DMS53 treated with DMSO at 0.1 percent for 48 hours (cell line): Measurements from ENCODE around the gene RUNX2.
"Not testable (repeated sequence)": the region's sequence is repeated elsewhere in the genome, so short reads cannot be mapped to it uniquely, and the experiment has no call there.

Source experiments
- DNase-seq: peaks from one replicate; lab custom pipeline; 2025; ENCODE audit not compliant: unreplicated experiment; lab: John Stamatoyannopoulos, UW

Gene RUNX2

DNA sequence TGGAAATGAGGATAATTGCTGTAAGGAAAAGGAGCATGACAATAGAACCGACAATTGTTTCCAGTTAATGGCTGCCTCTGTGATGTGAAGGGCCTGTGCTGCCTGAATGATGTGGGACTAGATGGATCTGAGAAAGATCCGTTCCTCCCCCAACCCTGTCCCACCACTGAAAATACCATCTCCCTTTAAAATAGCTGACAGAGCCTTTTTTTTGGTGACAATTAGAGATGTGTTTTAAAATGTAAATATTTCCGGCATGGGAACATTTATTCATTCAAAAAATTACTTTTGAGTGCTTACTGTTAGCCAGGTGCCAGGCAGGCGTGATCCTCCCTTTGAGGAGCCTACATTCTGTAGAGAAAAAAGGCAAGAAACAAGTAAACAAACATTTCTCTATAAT, 122.0 kb downstream of the RUNX2 start:
- DNase-seq, result no peak

DNA sequence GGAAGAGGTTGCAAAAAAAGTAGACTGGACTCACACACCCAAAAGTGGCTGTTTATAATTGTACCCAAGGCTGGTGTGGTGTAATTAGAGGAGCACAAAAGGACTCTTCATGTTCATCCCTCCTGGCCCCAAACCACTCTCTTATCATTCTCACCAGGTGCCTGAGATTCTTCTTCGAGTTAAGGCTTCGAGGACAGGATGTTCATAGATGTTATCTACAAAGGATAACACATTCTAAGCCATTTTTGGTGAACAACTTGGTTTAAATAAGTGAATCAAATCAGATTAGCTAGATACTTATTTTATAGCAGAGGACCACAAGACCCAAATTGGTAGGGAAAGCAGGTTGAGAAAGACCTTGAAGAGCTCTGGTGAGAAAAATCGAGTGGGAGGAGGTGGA, 122.7 kb downstream of the RUNX2 start:
- no peak for DNase-seq

DNA sequence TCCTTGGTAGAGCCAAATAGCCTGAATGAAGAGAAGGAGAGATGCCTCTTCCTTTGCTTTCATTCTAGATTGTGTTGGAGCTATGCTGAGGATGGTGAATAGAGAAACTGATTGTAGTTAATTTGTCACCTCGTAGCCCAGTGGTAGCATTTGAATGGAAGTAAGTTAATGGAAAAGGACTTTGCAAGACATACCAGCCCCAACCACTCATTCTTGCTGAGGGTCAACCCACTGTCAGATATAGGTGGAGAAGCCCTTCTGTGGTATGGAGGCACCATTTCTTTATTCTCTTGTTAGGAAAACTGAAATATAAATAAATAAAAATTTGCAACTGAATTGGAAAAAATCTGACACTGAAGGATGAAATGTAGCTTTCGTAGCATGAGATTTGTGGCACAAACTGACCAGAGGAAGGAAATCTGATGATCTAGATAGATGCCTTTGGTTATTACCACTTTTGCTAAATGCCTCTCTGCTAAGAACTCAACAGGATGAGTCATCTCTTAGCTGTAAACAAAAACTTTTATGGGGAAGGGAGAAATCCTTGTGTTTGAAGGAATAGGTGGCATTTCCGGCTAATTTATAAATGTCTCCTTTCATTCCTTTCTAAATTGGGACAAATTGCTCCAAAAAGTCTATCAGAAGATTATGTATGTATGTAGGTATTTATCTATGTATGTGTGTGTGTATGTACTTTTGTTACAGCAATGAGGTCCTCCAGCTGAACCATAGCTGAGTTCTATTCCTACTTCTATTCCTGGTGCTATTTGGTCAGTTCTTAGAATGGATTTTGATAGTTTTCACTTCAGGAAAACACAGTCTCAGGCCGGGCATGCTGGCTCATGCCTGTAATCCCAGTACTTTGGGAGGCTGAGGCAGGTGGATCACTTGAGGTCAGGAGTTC, 126.1 kb downstream of the RUNX2 start:
- DNase-seq, result peak; percentile 32

DNA sequence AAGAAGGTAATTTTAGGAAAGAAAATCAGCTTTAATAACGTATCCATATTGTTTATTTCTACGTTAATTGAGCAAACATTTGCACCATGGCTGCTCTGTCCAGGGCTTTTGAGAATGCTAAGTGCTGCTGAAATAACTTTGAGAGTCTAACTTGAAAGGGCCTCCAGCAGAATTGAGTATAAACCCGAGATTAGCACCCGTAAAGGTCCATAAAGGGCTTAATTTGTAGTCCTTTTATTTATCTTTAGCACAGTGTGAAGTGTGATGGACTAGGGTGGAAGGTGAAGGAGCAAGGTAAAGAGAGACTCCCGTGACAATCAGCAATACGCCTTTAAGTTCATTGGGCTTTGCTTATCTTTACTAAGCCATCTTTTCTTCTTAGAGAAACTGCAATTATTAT, 127.3 kb downstream of the RUNX2 start:
- DNase-seq, result no peak

DNA sequence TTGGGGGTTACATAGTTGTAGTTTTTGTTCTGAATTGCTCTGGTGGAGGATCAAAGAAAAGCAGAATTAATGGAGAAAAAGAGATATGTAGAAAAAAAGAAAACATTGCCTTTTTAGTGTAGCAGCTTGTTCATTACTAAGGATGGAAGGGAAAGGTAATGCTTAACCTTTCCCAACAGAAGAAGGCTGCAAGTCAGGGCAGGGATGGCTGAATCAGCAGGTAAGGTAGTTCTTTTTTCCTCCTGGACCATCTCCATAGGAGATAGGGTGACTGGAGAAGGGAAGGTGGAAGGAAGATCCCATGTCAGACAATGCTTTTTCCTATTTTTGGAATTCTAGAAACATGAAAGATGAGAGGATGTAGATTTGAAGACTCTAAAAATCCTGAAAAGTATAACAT, 129.0 kb downstream of the RUNX2 start:
- no peak for DNase-seq

DNA sequence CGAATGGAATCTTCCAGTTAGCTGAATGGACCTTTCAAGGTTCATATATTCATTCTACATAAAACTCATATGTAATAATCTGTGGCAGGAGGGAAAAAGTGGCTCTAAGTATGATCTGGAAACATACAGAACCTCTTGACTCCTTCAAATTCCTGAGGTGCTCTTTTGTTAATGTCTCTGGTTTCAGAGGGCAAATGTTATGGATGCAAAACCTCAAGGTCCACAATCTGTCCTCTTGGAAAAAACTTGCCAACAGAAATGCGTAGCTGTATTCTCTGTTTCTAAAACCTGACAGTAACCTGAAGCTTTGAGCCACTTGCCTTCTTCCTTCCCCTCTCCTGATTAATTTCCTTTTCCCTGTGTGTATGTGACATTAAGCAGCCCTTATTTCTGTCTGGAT, 130.5 kb downstream of the RUNX2 start:
- no peak for DNase-seq

DNA sequence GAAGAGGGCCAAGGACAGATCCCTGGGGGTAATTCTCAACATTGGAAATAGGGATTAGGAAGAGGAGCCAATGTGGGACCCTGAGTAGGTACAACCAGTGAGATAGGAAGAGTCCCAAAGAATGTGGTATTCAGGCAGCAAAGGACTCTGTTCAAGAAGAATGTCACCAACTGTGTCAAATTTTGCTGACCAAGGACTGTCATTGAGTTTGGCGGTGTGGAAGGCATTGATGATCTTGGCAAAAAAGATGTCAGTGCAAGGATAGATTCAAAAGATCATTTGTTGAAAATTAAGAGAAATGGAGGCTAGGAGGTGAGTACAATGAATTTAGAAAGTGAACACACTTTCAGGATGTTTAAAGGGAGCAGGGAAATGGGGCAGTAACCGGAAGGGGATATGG, 132.0 kb downstream of the RUNX2 start:
- no peak for DNase-seq

DNA sequence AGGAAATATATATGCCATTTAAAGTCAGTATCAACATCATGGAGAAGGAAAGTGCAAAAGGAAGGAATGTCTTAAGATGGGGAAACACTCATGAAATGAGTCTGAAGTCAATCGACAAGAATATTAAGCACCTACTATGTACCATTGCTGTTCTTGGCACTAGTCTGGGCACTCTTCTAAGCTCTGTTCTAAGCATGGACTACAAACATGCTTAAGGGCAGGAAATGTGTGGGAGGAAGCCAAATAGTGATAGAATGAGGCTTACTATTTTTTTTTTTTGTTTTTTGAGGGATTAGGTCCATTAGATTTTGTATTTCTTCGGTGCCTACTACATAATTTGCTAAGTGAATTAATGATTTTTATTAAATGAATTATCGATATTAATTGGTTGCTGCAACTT, 133.4 kb downstream of the RUNX2 start:
- no peak for DNase-seq

DNA sequence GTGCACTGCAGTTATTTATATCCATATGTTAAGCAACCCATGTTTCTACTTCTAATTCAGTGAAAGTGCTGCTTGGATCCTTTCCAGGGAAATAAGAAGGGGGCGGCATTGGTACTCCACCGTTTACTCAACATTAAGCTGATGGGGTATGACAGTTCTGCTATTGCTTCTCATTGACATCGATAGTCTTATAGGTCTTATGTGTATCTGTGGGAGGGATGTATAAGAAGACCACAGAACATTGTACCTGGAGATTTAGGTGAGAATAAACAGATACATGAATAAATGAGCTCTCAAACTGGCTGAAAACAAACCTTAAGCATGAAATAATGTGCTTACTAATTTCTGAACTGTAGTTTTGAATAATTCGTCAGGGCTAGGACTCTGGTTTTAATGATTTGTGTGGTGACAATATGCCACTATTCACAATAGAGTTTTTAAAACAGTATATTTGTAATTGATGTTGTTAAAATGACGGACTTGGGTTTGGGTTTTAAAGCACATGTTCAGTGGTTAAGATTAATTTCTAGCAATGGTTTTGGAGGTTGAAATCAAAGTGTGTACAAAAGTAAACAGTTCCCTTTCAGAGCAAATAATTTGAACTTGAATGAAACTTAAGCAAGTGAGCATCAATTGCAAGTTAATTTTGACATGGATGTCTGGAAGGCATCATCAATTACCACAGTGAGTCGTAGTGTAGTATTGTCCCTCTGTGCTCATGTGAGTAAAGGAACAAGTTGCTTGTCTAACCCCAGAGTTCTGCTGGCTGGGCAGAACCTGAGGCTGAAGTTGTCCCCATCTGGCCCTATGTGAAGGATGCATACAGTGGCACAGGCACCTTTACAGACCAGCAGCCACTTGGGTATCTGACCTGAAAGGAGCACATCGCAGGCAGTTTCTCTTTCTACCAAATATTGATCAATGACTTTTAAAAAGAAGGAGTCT, 134.3 kb downstream of the RUNX2 start:
- DNase-seq, result no peak

DNA sequence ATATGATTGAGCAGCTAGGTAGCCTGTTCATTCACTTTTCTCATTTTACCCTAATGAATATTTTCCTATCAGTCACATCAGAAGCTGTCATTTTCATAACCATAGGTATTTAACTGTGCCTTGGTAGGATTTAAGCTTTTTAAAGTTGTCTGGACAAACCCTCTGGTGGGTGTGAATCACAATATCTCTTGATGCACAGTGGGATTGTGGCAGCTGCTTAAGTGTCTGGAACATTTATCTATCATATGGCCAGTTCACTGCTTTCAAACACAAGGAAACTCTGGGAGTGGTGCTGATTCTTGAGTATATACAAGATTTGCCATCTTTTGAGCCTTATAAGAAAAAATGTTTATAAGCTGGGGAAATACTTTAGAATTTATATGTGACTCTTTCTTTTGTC, 136.6 kb downstream of the RUNX2 start:
- DNase-seq, result no peak

DNA sequence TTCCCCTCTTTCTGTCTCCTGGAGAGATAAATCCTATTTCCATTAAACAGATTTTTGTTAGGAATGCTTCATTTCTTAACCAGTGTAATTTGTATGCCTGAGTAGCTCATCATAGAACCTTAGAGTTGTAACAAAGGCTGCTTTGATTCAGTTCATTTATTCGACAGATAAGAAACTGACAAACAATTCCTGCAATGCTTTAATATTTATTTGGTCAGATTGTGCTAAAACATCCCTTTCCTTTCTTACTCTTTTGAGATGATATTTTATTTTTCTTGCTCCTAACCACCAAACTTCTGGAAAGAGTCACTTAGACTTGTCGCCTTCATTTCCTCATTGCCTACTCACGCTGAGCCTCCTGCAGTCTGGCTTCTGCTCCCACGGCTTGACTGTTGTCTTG, 138.6 kb downstream of the RUNX2 start:
- DNase-seq, result no peak

DNA sequence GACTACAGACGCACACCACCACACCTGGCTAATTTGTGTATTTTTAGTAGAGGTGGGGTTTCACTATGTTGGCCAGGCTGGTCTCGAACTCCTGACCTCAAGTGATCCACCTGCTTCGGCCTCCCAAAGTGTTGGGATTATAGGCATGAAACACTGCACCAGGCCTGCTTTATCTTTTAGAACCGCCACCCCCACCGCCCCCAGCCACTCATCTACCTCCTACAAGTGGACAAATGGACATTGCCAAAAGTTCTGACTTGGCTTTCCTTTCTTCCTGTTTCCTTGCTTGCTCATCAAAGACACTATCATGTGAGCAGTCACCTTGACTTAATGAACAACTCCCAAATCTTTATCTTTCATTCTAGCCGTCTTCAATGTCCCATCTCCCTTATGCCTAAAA, 139.3 kb downstream of the RUNX2 start:
- not testable (repeated sequence) for DNase-seq

DNA sequence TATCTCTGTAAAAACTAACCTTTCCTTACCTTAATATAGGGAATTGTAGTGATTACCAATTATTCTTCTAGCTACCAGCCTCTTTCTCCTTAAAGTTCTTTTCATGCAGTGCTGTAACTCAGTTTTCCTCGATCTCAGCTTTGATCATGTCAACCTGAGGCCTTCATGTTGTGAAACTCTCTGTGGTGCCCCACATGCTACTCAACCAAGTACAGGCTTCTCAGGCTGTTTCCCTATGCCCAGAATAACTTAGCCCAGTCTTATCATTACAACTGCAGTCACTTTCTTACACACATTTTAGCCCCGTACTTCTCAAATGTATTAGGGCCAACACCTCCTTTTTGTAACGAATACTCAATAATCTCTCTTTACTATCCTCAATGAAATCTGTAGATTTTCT, 139.7 kb downstream of the RUNX2 start:
- no peak for DNase-seq

DNA sequence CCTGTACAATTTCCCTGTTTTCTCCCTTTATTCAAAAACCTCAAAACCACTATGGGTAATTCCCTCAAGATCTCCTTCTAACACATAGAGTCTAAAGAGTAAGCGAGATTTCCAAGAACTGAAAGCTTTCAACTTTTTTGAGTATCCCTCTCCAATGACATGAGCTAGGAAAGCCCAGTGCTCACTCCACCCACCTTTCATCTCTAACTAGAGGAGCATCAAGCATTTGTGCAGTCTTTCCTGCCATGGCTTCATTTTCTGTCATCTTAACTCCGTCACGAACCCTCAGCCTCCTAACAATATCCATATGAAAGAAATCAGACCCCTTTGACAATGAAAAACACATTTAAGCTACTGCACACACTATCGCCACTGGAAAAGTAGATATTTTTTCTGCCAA, 141.5 kb downstream of the RUNX2 start:
- no peak for DNase-seq

DNA sequence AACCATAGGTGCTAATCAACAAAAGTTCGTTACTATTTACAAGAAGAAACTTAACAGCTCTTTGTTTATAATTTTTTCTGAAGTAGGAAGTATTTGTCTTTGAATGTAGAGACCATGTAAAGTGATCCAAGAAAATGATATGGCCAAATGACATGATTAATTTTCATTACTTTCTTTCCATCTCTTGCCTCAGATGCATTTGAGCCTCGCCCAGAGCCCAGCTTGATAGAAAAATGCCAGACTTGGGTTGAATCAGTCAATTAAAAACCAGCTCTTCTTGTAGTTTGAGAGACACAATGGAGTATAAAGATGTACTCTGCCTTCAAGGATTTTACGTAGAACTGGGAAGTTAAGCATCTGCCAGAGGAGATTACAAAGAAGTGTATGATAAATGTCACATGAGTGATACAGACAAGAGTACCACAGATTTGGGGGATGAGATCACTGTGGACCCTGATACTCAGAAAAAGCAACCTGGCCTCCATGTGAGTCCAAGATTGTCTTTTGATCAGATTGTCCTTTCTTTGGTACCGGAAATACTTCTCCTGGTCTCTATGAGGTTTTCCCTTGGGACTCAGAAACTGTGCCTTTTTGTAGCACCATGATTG, 142.1 kb downstream of the RUNX2 start:
- DNase-seq, result no peak

DNA sequence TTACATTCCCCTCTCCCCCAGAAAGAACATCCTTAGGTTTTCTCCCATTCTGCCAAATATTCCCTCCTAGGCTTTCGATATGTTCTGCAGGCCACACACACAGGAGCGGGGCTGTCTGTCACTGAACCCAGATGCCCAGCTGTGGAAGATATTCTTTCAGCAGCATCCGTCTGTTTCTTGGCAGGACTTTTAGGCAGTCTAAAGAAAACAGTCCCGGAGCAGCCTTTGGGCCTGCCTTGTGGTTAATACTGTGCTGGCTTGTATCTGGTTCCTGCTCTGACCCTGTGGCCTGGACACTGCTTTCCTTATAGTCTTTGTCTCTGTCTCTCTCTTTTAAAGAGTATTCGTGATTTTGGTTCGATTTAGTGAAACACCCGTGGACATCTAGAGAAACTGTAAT, 144.3 kb downstream of the RUNX2 start:
- no peak for DNase-seq

DNA sequence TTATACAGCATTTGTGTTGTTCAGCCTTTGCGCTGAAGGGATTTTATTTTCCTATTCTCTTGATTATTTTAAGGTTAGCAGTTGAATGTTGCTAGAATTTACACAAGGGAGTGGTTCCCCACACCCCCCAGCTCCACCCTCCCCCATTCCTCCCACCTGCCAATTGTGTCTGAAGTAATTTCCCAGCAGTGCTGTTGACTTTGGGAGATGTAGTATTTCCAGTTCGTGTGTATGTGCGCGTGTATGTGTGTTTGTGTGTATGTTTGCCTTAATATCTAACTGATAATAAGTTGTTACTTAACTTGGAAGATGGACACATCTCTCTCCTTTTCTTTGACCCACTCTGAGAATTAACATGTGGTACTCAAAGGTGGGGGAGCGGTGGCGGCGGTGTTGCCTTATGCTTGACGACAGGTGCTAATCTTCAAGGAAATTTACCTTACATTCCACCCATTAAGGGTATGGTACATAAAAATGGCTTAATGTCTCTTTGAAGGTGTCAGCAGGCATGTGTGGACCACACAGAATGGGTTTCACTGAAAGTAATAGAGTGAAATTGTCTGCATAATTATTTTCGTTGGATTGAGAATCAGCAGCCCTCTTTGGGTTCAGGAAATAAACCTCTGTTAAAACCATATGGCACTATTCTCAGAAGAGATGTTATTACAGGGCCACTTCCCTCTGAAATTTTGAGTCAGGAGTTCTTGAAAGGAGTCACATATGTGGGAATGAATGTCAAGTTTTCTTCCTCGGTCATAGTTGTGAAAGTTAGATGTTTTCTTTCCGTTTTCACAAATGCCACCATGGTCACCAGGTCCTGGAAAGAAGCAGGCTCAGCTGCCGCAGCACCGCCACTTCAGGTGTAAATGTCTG, 145.2 kb downstream of the RUNX2 start:
- no peak for DNase-seq

DNA sequence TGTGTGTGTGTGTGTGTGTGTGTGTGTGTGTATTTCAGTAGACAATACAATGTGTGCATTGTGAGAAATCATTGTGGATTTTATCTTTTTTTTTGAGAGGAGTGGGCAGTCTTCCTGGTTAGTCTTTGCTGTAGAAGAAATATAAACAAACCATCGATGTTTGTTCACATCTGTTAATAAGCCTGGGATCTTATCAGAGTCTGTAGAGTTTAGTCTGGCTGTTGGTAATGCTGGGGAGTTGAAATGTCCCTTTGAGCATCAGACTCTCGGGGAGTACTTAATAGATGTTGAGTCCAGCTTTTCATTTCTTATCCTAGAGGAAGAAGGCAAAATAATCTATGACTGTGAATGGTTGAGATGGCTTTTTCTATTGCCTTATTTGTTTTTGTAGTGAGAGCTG, 146.2 kb downstream of the RUNX2 start:
- no peak for DNase-seq

DNA sequence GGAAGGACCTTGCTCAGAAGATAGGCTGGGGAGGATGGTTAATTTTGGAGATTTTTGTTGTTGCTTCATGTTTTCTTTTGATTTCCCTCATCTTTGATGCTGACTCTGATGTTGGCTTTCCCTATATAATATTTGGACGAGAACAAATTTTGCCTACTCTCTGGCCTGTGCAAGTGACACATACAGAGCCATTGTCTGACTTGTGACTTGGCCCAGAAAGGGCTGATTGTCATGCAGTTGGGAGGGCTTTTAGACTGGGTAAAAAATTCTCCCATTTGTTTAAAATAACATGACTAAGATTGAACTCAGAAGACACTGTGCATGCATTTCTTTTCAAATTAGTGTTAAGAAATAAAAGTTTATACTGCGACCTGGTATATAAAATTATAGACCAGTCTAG, 148.2 kb downstream of the RUNX2 start:
- no peak for DNase-seq

DNA sequence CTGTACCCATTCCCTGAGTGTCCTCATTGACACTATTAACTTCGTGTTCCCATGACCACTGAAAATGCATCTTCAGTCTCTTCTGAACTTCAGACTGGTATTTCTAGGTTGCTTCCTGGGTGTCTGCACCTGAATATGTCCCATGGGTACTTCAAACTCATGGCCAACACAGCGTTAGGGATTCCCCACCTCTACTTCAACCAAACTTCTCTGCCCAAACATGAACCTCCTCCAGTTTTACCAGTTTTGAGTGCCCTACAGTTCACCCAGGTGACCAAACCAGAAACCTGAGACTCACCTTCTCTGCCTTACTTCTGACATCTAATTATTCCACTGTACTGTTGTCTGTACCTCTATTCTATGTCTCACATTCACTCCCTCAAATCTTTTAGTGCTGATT, 149.1 kb downstream of the RUNX2 start:
- DNase-seq, result no peak

DNA sequence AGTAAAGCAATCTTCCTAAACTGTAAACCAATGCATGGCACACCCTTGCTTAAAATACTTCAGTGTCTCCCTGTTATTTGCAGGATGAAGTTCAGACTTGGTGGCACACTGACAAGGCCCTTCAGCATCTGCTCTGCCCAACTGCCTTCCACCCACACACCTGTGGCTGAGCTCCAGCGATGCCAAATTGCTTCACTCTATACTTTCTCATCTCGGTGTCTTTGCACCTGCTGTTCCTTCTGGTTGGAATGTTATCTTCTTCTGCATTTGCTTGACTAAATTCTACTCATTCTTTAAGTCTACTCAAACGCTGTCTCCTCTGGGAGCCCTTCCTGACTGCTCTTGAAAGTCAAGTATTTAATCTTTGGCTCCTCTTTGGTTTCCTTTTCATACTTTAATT, 149.7 kb downstream of the RUNX2 start:
- DNase-seq, result no peak
